B cell (primary cell): Measurements from ENCODE around the gene BRSK2. TPM values are rescaled to one million over a fixed set of nuclear protein-coding genes. Genes with fewer than 3 reads are reported as not detected.

Experiments
- ATAC-seq: fragments of 200-7000 bp; cut with Tn5 transposase; one replicate; pipeline ENCODE4 v1.10.0; 2021; ENCODE audit warnings: low read depth, mild to moderate bottlenecking, moderate number of reproducible peaks, moderate library complexity
- CTCF ChIA-PET: fragments of 350-600 bp; sonication (Branson Sonifier 250); formaldehyde crosslinking; loops from one replicate; lab custom pipeline; 2021; ENCODE audit warnings: antibody characterized with exemption, inconsistent platforms; lab: Charles Lee
- POLR2A ChIA-PET: fragments of 350-600 bp; sonication (Branson Sonifier 250); formaldehyde crosslinking; loops from one replicate; lab custom pipeline; 2021; ENCODE audit warnings: antibody characterized with exemption; lab: Charles Lee
- DNase-seq: peaks from one replicate; pipeline ENCODE4 v3.0.0; 2013
- H2AFZ ChIP-seq: 2 replicates; pipeline ENCODE4 v1.6.1; 2012; ENCODE audit warnings: mild to moderate bottlenecking, low read depth, low read length; ENCODE audit not compliant: insufficient read depth, poor library complexity, severe bottlenecking
- H3K27ac ChIP-seq, 2 donors: 1 replicate in 1 of 2; 2 replicates in 1 of 2; pipeline ENCODE4 v1.5.1; 2012 to 2013; ENCODE audit warnings: low read length in 2 of 2, mild to moderate bottlenecking in 2 of 2, moderate library complexity in 1 of 2
- H3K27me3 ChIP-seq, 4 experiments: fragments of 200-600 bp in 1 of 4; sonication (generic) in 1 of 4; replicated peaks in 1 of 4; 1 replicate in 2 of 4; 2 replicates in 2 of 4; pipeline versions ENCODE4 v1.6.1 to v1.7.0; 2013 to 2016; ENCODE audit warnings: low read length in 3 of 4, mild to moderate bottlenecking in 2 of 4, mixed read lengths in 1 of 4, moderate library complexity in 1 of 4; ENCODE audit not compliant: insufficient read depth in 4 of 4, control insufficient read depth in 3 of 4; ENCODE audit errors: control extremely low read depth in 1 of 4
- H3K36me3 ChIP-seq, 2 experiments: replicated peaks in 1 of 2; 1 replicate in 1 of 2; 2 replicates in 1 of 2; pipeline versions ENCODE4 v1.6.1 to v1.7.1; 2013; ENCODE audit warnings: low read length in 1 of 2; ENCODE audit not compliant: insufficient read depth in 2 of 2, control insufficient read depth in 1 of 2; ENCODE audit errors: control extremely low read depth in 1 of 2, extremely low read depth in 1 of 2
- H3K4me1 ChIP-seq, 2 donors: fragments of 200-600 bp in 1 of 2; sonication (generic) in 1 of 2; 1 replicate in 1 of 2; 2 replicates in 1 of 2; pipeline versions ENCODE4 v1.5.1 to v1.6.1; 2013 to 2017; ENCODE audit warnings: low read length in 2 of 2; ENCODE audit not compliant: control insufficient read depth in 2 of 2, insufficient read depth in 2 of 2
- H3K4me2 ChIP-seq: replicated peaks from 2 replicates; pipeline ENCODE3; 2012; ENCODE audit warnings: mild to moderate bottlenecking, low read depth, low read length; ENCODE audit not compliant: poor library complexity, severe bottlenecking
- H3K4me3 ChIP-seq, 5 experiments: fragments of 200-600 bp in 1 of 5; sonication (generic) in 1 of 5; 1 replicate in 3 of 5; 2 replicates in 2 of 5; pipeline versions ENCODE4 v1.5.1 to v1.7.0; 2011 to 2016; ENCODE audit warnings: low read length in 4 of 5, mild to moderate bottlenecking in 4 of 5, low read depth in 2 of 5, control low read depth in 1 of 5, moderate library complexity in 1 of 5; ENCODE audit not compliant: insufficient read depth in 1 of 5; ENCODE audit errors: control extremely low read depth in 1 of 5, extremely low read depth in 1 of 5
- H3K79me2 ChIP-seq: fragments of 200-600 bp; sonication (generic); one replicate; pipeline ENCODE4 v1.6.0; 2016; ENCODE audit warnings: low read length; ENCODE audit not compliant: control insufficient read depth, insufficient read depth
- H3K9ac ChIP-seq: fragments of 200-600 bp; sonication (generic); 2 replicates; pipeline ENCODE4 v1.6.1; 2017; ENCODE audit warnings: mild to moderate bottlenecking, low read length, moderate library complexity
- H3K9me3 ChIP-seq, 3 donors: one replicate each; pipeline versions ENCODE4 v1.6.1 to v1.7.1; 2013; ENCODE audit warnings: low read length in 2 of 3; ENCODE audit not compliant: control insufficient read depth in 2 of 3, insufficient read depth in 1 of 3; ENCODE audit errors: control extremely low read depth in 1 of 3
- H4K20me1 ChIP-seq: 2 replicates; pipeline ENCODE4 v1.6.0; 2012; ENCODE audit warnings: mild to moderate bottlenecking, low read length; ENCODE audit not compliant: insufficient read depth, control insufficient read depth, poor library complexity, severe bottlenecking
- H3K27ac Mint-ChIP-seq: one replicate; pipeline ENCODE4 v1.8.0; 2021; ENCODE audit warnings: mixed read lengths
- H3K27me3 Mint-ChIP-seq: one replicate; pipeline ENCODE4 v1.8.0; 2021; ENCODE audit warnings: mixed read lengths
- H3K4me1 Mint-ChIP-seq: one replicate; pipeline ENCODE4 v1.8.0; 2021; ENCODE audit warnings: mixed read lengths
- H3K4me3 Mint-ChIP-seq: one replicate; pipeline ENCODE4 v1.8.0; 2021; ENCODE audit warnings: mixed read lengths
- H3K9me3 Mint-ChIP-seq: one replicate; pipeline ENCODE4 v1.8.0; 2022; ENCODE audit warnings: mixed read lengths; ENCODE audit not compliant: insufficient read depth
- CTCF ChIP-seq: fragments of 200-600 bp; IDR thresholded peaks from one replicate; pipeline ENCODE4 v1.8.0; 2022; ENCODE audit warnings: antibody characterized with exemption, mild to moderate bottlenecking
- EZH2 ChIP-seq: IDR thresholded peaks from 2 replicates; pipeline ENCODE4 v1.6.1; 2012; ENCODE audit warnings: borderline replicate concordance, low read depth, mild to moderate bottlenecking, moderate library complexity, low read length; ENCODE audit not compliant: insufficient read depth, poor library complexity, severe bottlenecking
- WGBS: methylation state at CpG from one replicate; pipeline ENCODE4 v1.1.5; 2013; ENCODE audit warnings: missing lambda C conversion rate; ENCODE audit not compliant: insufficient coverage; 5-methylcytosine and 5-hydroxymethylcytosine counted together
- intact Hi-C: fragments of 100-400 bp; cut with micrococcal nuclease; formaldehyde crosslinking; loops from one replicate; pipeline ENCODE4 v1.10.0; 2022
- polyA plus RNA-seq: library from polyadenylated mRNA; depleted of rRNA; stranded (reverse); fragments of >200 nt; gene quantifications from 2 replicates; pipeline ENCODE4 v1.2.3, GENCODE V29; 2012
- total RNA-seq, 2 donors: library from RNA; stranded (reverse); fragments of 120-200 nt in 1 of 2; gene quantifications; 1 replicate in 1 of 2; 2 replicates in 1 of 2; pipeline versions ENCODE4 v1.2.3 to v1.2.4, GENCODE V29; 2013 to 2022

Gene BRSK2
- total and polyA plus RNA-seq, 2 donors (not counting 1 experiment from before 2014, with no cell fraction given): 0.51 to 0.79 TPM

- Histone ChIP-seq H2AFZ (no peak overlapping the region), H3K36me3 (no peaks in the 10 kb centered on the region), H3K79me2 (no peaks in the 10 kb centered on the region), H3K4me2 (no peak overlapping the region), H3K27ac (no peak overlapping the region), H3K9ac (no peak overlapping the region), H3K27me3 (no peaks in the 10 kb centered on the region), H3K4me3 (no peak overlapping the region), H4K20me1 (no peaks in the 10 kb centered on the region), H3K9me3 (peaks cover 0 to 13% (median 0%) of the 10 kb centered on the region in 3 donors), H3K4me1 (no peaks in the 10 kb centered on the region)
- Mint-ChIP-seq H3K9me3 (no peaks in the 10 kb centered on the region), H3K4me3 (no peak overlapping the region), H3K27me3 (no peaks in the 10 kb centered on the region), H3K4me1 (no peaks in the 10 kb centered on the region), H3K27ac (no peak overlapping the region)
- ChIA-PET POLR2A (no interaction called here), CTCF (no interaction called here)
- intact Hi-C loops: no loop called here
- no peak for TF ChIP-seq CTCF
- TF ChIP-seq EZH2: no peak
- no peak for ATAC-seq
- DNase-seq: no peak
- WGBS: 94% methylated on average over 39 of the region's 50 CpGs
Measured at GRCh38 chr11:1460986-1461825, 71.5 kb downstream of the BRSK2 start.
